HCT116 (cell line): Measurements from ENCODE around the gene TEK.

Experiments
- EZH2 ChIP-seq: fragments of 200-600 bp; sonication (generic); IDR thresholded peaks from 2 replicates; pipeline ENCODE4 v1.6.1; 2017; ENCODE audit warnings: antibody characterized with exemption, mixed run types
- POLR2A ChIP-seq: IDR thresholded peaks from 2 replicates; pipeline ENCODE4 v1.7.0; 2011; ENCODE audit warnings: borderline replicate concordance; ENCODE audit not compliant: insufficient read depth, insufficient read length; ENCODE audit errors: extremely low read depth
- RAD21 ChIP-seq: IDR thresholded peaks from 2 replicates; pipeline ENCODE4 v1.6.1; 2012; ENCODE audit warnings: low read depth, mild to moderate bottlenecking
- SP1 ChIP-seq: IDR thresholded peaks from 2 replicates; pipeline ENCODE4 v1.6.1; 2012; ENCODE audit warnings: low read depth
- YY1 ChIP-seq: IDR thresholded peaks from 2 replicates; pipeline ENCODE4 v1.6.1; 2011; ENCODE audit warnings: low read length, low read depth, moderate library complexity, mild to moderate bottlenecking; ENCODE audit not compliant: insufficient replicate concordance; ENCODE audit errors: extremely low read depth
- TF ChIP-seq, protein P1 (sequence below), 3 experiments: fragments of 200-600 bp in 1 of 3; sonication (generic) in 1 of 3; IDR thresholded peaks in 2 of 3; conservative IDR thresholded peaks in 1 of 3; 2 replicates each; pipeline ENCODE4 v1.5.1; 2012 to 2017; ENCODE audit warnings: low read depth in 2 of 3, low read length in 2 of 3, antibody characterized with exemption in 1 of 3, borderline replicate concordance in 1 of 3, control low read depth in 1 of 3, mild to moderate bottlenecking in 1 of 3, mixed read lengths in 1 of 3, mixed run types in 1 of 3, moderate library complexity in 1 of 3; ENCODE audit not compliant: insufficient read depth in 1 of 3
- TF ChIP-seq, protein P2 (sequence below): IDR thresholded peaks from 2 replicates; pipeline ENCODE4 v1.6.1; 2012

DNA sequence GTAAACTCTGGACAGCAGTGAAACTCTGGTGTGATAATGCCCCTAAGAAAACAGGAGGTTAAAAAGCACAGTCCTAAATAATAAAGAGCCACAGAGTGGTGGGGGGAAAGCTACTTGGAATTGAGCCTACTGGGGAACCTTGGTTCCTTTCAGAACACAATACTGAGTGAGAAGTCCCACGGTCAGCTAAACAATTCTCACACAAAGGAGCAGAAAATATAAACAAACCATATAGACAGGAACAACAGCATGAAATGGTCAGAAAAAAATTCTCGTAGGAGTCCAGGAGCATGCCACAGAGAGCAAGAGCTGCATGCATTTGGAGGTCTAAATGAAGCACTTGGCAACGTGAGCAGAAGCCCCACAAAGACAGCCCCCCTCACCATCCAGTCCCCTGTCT lies 56.0 kb downstream of the TEK start:
- TF ChIP-seq, protein P1, sequence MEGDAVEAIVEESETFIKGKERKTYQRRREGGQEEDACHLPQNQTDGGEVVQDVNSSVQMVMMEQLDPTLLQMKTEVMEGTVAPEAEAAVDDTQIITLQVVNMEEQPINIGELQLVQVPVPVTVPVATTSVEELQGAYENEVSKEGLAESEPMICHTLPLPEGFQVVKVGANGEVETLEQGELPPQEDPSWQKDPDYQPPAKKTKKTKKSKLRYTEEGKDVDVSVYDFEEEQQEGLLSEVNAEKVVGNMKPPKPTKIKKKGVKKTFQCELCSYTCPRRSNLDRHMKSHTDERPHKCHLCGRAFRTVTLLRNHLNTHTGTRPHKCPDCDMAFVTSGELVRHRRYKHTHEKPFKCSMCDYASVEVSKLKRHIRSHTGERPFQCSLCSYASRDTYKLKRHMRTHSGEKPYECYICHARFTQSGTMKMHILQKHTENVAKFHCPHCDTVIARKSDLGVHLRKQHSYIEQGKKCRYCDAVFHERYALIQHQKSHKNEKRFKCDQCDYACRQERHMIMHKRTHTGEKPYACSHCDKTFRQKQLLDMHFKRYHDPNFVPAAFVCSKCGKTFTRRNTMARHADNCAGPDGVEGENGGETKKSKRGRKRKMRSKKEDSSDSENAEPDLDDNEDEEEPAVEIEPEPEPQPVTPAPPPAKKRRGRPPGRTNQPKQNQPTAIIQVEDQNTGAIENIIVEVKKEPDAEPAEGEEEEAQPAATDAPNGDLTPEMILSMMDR (IDR thresholded peaks at IDR 0.05 in 2 of 3, conservative IDR thresholded peaks at IDR 0.05 in 1 of 3; ENCODE audit: borderline replicate concordance in 1 of 3, insufficient read depth in 1 of 3, low read depth in 2 of 3, low read length in 2 of 3) = no peak
- TF ChIP-seq YY1 (no peak), POLR2A (no peak), SP1 (no peak), RAD21 (no peak), EZH2 (no peak)
- TF ChIP-seq, protein P2, sequence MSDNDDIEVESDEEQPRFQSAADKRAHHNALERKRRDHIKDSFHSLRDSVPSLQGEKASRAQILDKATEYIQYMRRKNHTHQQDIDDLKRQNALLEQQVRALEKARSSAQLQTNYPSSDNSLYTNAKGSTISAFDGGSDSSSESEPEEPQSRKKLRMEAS = no peak
